Neural cell (in vitro differentiated cells): Measurements from ENCODE around the gene GABRB1.

ENCODE experiments used
- CTCF ChIP-seq: fragments of 450-650 bp; IDR thresholded peaks from 2 replicates; pipeline ENCODE4 v1.5.1; 2014; ENCODE audit warnings: antibody characterized with exemption, mild to moderate bottlenecking, moderate library complexity; ENCODE audit not compliant: poor library complexity, severe bottlenecking
- EP300 ChIP-seq: fragments of 450-650 bp; conservative IDR thresholded peaks from 2 replicates; pipeline ENCODE4 v1.6.1; 2014; ENCODE audit warnings: antibody characterized with exemption, mild to moderate bottlenecking, moderate library complexity; ENCODE audit not compliant: poor library complexity, severe bottlenecking
- EZH2 ChIP-seq: fragments of 200-600, 300-800 bp; shearing (Covaris generic), sonication (generic); IDR thresholded peaks from 2 replicates; pipeline ENCODE4 v1.6.1; 2014; ENCODE audit warnings: antibody characterized with exemption, low read length, borderline replicate concordance, mild to moderate bottlenecking; ENCODE audit not compliant: insufficient read depth, poor library complexity, severe bottlenecking
- MXI1 ChIP-seq: fragments of 450-650 bp; conservative IDR thresholded peaks from 2 replicates; pipeline ENCODE4 v1.6.1; 2014; ENCODE audit warnings: antibody characterized with exemption, mild to moderate bottlenecking; ENCODE audit not compliant: poor library complexity, severe bottlenecking
- REST ChIP-seq: IDR thresholded peaks from 2 replicates; pipeline ENCODE4 v1.6.1; 2012; ENCODE audit warnings: borderline replicate concordance
- SMC3 ChIP-seq: fragments of 450-650 bp; conservative IDR thresholded peaks from 2 replicates; pipeline ENCODE4 v1.6.1; 2014; ENCODE audit warnings: antibody characterized with exemption, mild to moderate bottlenecking, moderate library complexity; ENCODE audit not compliant: poor library complexity
- TAF1 ChIP-seq: IDR thresholded peaks from 2 replicates; pipeline ENCODE4 v1.6.1; 2012; ENCODE audit warnings: low read depth

- TF ChIP-seq CTCF (no peak), EP300 (no peak), REST (no peak), TAF1 (no peak), SMC3 (no peak), EZH2 (no peak), MXI1 (no peak)
These were observed 97.6 kb downstream of the GABRB1 start for GRCh38 chr4:47128991-47129390.
